ENCODE results near the gene EPSTI1. TPM values are rescaled to one million over a fixed set of nuclear protein-coding genes. Genes with fewer than 3 reads are reported as not detected.

EPSTI1 gene
- total RNA-seq, 1 experiment from 2014 or later, result 1.9 TPM

- no peaks in the 10 kb centered on the region for H3K36me3 ChIP-seq (ENCODE audit: low read depth, low read length)
- no peaks in the 10 kb centered on the region for H3K4me1 ChIP-seq (ENCODE audit: insufficient read depth, low read length)
- H3K27me3 ChIP-seq (ENCODE audit: low read length), result no peaks in the 10 kb centered on the region
- H3F3A ChIP-seq (ENCODE audit: low read length, unreplicated experiment), result no peaks in the 10 kb centered on the region
- no peak overlapping the region for H3K27ac ChIP-seq (ENCODE audit: low read length)
- CTCF ChIA-PET, result no interaction called here
- H3K9me2 ChIP-seq (replicated peaks; ENCODE audit: low read length), result no peaks in the 10 kb centered on the region
- no peak for TF ChIP-seq EZH2phosphoT487 (IDR thresholded peaks at IDR 0.05; ENCODE audit: borderline replicate concordance, low read length)
- TF ChIP-seq EZH2 (IDR thresholded peaks at IDR 0.05; ENCODE audit: low read length, unreplicated experiment), result no peak
- no peak for TF ChIP-seq CTCF (conservative IDR thresholded peaks at IDR 0.05; ENCODE audit: low read depth, low read length)
- no peaks in the 10 kb centered on the region for H3K79me2 ChIP-seq (ENCODE audit: low read length)
- no peak overlapping the region for H3K4me3 ChIP-seq (ENCODE audit: low read length)
- H4K20me1 ChIP-seq (ENCODE audit: low read length), result no peaks in the 10 kb centered on the region
- H3K9ac ChIP-seq (ENCODE audit: low read length), result no peak overlapping the region
- H3K4me2 ChIP-seq (ENCODE audit: low read length), result no peak overlapping the region
- no peaks in the 10 kb centered on the region for H3K9me3 ChIP-seq (ENCODE audit: low read length)
- no peak for DNase-seq
- no peak for ATAC-seq
- H2AFZ ChIP-seq (ENCODE audit: low read length), result no peak overlapping the region
- no TSS peak for BruUV-seq (replicated peaks)
- intact Hi-C loops (cut with micrococcal nuclease), result no loop called here
- POLR2A ChIA-PET (ENCODE audit: unreplicated experiment), result no interaction called here
Measured at GRCh38 chr13:42925626-42926025, 66.4 kb downstream of the EPSTI1 start.

GRCh38 chr13:42924344-42924743 is 67.7 kb downstream of the EPSTI1 start:
- Histone ChIP-seq H3K4me3 (ENCODE audit: low read length) (no peak overlapping the region), H3K4me2 (ENCODE audit: low read length) (no peak overlapping the region), H3K9me2 (replicated peaks; ENCODE audit: low read length) (no peaks in the 10 kb centered on the region), H3K9me3 (ENCODE audit: low read length) (no peaks in the 10 kb centered on the region), H4K20me1 (ENCODE audit: low read length) (no peaks in the 10 kb centered on the region), H3K27me3 (ENCODE audit: low read length) (no peaks in the 10 kb centered on the region), H3K79me2 (ENCODE audit: low read length) (no peaks in the 10 kb centered on the region), H3F3A (ENCODE audit: low read length, unreplicated experiment) (no peaks in the 10 kb centered on the region), H2AFZ (ENCODE audit: low read length) (no peak overlapping the region), H3K36me3 (ENCODE audit: low read depth, low read length) (no peaks in the 10 kb centered on the region), H3K9ac (ENCODE audit: low read length) (no peak overlapping the region), H3K27ac (ENCODE audit: low read length) (no peak overlapping the region), H3K4me1 (ENCODE audit: insufficient read depth, low read length) (no peaks in the 10 kb centered on the region)
- DNase-seq, result no peak
- TF ChIP-seq EZH2 (IDR thresholded peaks at IDR 0.05; ENCODE audit: low read length, unreplicated experiment) (no peak), CTCF (conservative IDR thresholded peaks at IDR 0.05; ENCODE audit: low read depth, low read length) (no peak), EZH2phosphoT487 (IDR thresholded peaks at IDR 0.05; ENCODE audit: borderline replicate concordance, low read length) (no peak)
- no peak for ATAC-seq
- BruUV-seq (replicated peaks), result no TSS peak
- ChIA-PET POLR2A (ENCODE audit: unreplicated experiment) (no interaction called here), CTCF (no interaction called here)
- intact Hi-C loops (cut with micrococcal nuclease), result no loop called here

- Histone ChIP-seq H3K4me1 (ENCODE audit: insufficient read depth, low read length) (no peaks in the 10 kb centered on the region), H3K27ac (ENCODE audit: low read length) (no peak overlapping the region), H3K4me3 (ENCODE audit: low read length) (no peak overlapping the region), H4K20me1 (ENCODE audit: low read length) (no peaks in the 10 kb centered on the region), H3K36me3 (ENCODE audit: low read depth, low read length) (no peaks in the 10 kb centered on the region), H3K9me2 (replicated peaks; ENCODE audit: low read length) (no peaks in the 10 kb centered on the region), H3F3A (ENCODE audit: low read length, unreplicated experiment) (no peaks in the 10 kb centered on the region), H3K79me2 (ENCODE audit: low read length) (no peaks in the 10 kb centered on the region), H3K27me3 (ENCODE audit: low read length) (no peaks in the 10 kb centered on the region), H3K4me2 (ENCODE audit: low read length) (no peak overlapping the region), H2AFZ (ENCODE audit: low read length) (no peak overlapping the region), H3K9ac (ENCODE audit: low read length) (no peak overlapping the region), H3K9me3 (ENCODE audit: low read length) (no peaks in the 10 kb centered on the region)
- POLR2A ChIA-PET (ENCODE audit: unreplicated experiment), result no interaction called here
- no peak for DNase-seq
- intact Hi-C loops (cut with micrococcal nuclease), result no loop called here
- BruUV-seq (replicated peaks), result no TSS peak
- CTCF ChIA-PET, result no interaction called here
- ATAC-seq, result no peak
- no peak for TF ChIP-seq EZH2phosphoT487 (IDR thresholded peaks at IDR 0.05; ENCODE audit: borderline replicate concordance, low read length)
- TF ChIP-seq CTCF (conservative IDR thresholded peaks at IDR 0.05; ENCODE audit: low read depth, low read length), result no peak
- TF ChIP-seq EZH2 (IDR thresholded peaks at IDR 0.05; ENCODE audit: low read length, unreplicated experiment), result no peak
Measured at GRCh38 chr13:42907745-42908144, 84.3 kb downstream of the EPSTI1 start.

All from PC-3 (cell line).